Inflammatory macrophage treated with lipopolysaccharide for 4 hours (primary cell): ENCODE results near the gene PPP2R3B.

Source experiments
- DNase-seq: peaks from one replicate; pipeline ENCODE4 v3.0.0-alpha.2; 2020

PPP2R3B gene

GRCh38 chrX:369563-370101 lies 17.1 kb downstream of the PPP2R3B start:
- DNase-seq = no peak

- DNase-seq = no peak
Observed at GRCh38 chrX:368811-369562, 17.7 kb downstream of the PPP2R3B start.

- no peak for DNase-seq
Observed at GRCh38 chrX:367866-368265, 18.8 kb downstream of the PPP2R3B start.

GRCh38 chrX:367349-367748 lies 19.4 kb downstream of the PPP2R3B start:
- DNase-seq = no peak

- DNase-seq = no peak
Observed at GRCh38 chrX:363621-364375, 22.9 kb downstream of the PPP2R3B start.

GRCh38 chrX:362937-363620 lies 23.6 kb downstream of the PPP2R3B start:
- no peak for DNase-seq

- DNase-seq = no peak
Observed at GRCh38 chrX:362351-362750, 24.4 kb downstream of the PPP2R3B start.

- no peak for DNase-seq
Observed at GRCh38 chrX:361231-362145, 25.2 kb downstream of the PPP2R3B start.

- no peak for DNase-seq
Observed at GRCh38 chrX:360496-361150, 26.1 kb downstream of the PPP2R3B start.

- no peak for DNase-seq
Observed at GRCh38 chrX:358651-359143, 28.0 kb downstream of the PPP2R3B start.

GRCh38 chrX:357693-358471 lies 28.8 kb downstream of the PPP2R3B start:
- peak; percentile 23 for DNase-seq

- no peak for DNase-seq
Observed at GRCh38 chrX:357035-357692, 29.5 kb downstream of the PPP2R3B start.

- no peak for DNase-seq
Observed at GRCh38 chrX:356385-357034, 30.2 kb downstream of the PPP2R3B start.

GRCh38 chrX:355329-356050 lies 31.2 kb downstream of the PPP2R3B start:
- no peak for DNase-seq

GRCh38 chrX:353566-354535 lies 32.9 kb downstream of the PPP2R3B start:
- no peak for DNase-seq

GRCh38 chrX:352582-353314 lies 34.0 kb downstream of the PPP2R3B start:
- no peak for DNase-seq

- DNase-seq = no peak
Observed at GRCh38 chrX:352181-352580, 34.5 kb downstream of the PPP2R3B start.
